HG03439 (cell line): ENCODE data around the gene MEF2C.
"Not testable (repeated sequence)": the region's sequence is repeated elsewhere in the genome, so short reads cannot be mapped to it uniquely, and the experiment has no call there.

ENCODE experiments used
- ATAC-seq: cut with Tn5 transposase; IDR thresholded peaks from one replicate; pipeline ENCODE4 v1.9.1; 2021; ENCODE audit warnings: mild to moderate bottlenecking, moderate library complexity; ENCODE audit not compliant: unreplicated experiment

Gene MEF2C

DNA sequence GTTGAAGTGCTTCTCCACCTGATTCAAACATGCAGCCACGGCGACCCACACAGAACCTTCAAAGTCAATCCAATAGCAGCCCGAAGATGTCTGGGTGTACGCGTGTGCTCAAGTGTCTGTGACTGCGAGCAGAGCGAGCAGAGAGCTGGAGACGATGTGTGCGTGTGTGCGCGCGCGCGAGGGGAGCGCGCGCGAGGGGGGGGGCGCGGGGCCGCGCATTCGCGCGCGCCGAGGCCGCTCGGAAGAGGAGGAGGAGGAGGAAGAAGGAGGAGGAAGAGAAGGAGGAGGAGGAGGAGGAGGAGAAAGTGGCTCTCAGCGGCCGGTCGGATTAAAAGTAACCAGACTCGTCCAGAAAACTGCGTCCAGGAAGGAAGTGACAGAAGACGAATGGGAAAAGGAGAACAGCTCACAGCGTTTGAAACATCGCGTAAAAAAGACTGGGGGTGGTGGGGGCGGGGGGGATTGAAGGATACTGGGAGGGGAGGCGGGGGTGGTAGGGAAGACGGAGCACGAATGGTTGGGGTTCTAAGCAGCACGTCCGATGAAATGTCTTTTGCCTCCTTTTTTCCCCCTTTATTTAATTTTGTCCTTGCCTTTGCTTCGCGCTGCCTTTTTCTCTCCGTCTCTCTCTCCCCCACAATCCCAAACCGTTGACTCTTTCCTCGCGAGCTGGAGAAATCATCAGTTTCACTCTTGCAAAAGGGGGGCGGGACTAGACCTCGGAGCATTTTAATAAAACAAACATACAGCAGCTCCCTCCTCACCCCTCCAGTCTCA, at the start of gene MEF2C:
Gene MEF2C, minus strand, starts transcription at position 126 of the 777 bp plus-strand sequence. CDS start 59,396 bp downstream, outside the sequence.
- no peak for ATAC-seq

DNA sequence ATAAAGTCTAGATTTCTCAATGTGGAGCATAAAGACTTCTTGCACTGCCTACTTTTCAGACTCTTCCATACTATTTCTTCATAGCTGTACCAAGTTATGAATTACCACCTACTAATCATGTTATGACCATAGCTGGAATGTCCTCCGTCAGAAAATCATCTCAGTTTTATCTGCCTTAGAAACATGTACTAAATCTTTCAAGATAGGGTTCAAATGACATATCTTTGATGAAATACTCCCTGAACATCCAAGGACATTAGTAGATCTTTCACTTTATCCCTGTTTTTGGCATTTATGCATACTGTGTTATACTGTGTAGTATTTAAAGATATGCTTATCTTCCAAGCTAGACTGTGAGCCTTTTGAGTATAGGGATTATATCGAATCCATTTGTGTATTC, 49.6 kb upstream of the MEF2C start:
- ATAC-seq = no peak

DNA sequence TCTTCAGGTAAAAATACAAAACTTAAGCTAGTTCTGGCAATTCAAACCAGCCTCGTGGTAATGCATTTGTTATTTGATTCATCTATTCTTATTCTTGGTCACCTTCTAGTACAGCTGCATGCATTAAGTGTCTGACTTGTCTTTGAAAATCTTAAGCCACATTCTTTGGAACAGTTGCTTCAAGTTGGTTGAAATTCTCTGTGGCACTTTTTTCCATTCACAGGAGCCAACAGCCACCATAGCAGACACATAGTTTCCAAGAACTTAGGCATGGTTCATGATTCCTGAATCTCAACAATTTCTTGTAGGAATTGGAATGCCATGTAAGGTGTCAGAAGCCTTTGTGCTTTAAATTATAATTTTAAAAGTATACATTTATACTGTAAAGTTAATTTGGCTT, 47.4 kb upstream of the MEF2C start:
- no peak for ATAC-seq

DNA sequence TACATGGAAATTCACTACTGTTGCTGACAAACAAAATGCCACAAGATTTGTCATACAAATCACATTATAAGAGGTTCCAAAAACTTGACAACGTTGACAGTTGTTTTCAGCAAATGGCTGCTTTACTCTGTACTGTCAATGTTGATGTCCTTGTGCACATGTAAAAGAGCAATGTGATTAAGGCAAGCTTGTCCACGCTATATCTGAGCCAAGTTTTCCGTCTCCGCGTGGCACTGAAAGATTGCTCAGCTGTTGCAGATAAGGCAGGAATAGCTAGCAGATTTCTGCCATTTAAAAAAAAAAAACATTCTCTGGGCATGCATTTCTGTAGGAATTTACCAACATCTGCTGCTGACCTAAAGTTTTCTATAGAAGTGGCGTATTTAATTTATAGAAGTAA, 46.4 kb upstream of the MEF2C start:
- no peak for ATAC-seq

DNA sequence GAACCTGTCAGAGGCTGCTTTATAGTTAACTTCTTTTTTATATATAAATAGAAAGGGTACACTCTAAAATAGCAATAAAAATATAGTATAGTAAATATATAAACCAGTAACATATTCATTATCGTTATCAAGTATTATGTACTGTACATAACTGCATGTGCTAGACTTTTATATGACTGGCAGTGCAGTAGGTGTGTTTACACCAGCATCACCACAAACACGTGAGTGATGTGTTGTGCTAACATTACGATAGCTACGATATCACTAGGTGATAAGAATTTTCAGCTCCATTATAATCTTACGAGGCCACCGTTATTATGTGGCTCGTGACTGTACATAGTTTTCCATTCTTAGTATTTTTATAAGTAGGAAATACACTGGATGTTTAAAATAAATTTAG, 43.8 kb upstream of the MEF2C start:
- ATAC-seq = no peak

DNA sequence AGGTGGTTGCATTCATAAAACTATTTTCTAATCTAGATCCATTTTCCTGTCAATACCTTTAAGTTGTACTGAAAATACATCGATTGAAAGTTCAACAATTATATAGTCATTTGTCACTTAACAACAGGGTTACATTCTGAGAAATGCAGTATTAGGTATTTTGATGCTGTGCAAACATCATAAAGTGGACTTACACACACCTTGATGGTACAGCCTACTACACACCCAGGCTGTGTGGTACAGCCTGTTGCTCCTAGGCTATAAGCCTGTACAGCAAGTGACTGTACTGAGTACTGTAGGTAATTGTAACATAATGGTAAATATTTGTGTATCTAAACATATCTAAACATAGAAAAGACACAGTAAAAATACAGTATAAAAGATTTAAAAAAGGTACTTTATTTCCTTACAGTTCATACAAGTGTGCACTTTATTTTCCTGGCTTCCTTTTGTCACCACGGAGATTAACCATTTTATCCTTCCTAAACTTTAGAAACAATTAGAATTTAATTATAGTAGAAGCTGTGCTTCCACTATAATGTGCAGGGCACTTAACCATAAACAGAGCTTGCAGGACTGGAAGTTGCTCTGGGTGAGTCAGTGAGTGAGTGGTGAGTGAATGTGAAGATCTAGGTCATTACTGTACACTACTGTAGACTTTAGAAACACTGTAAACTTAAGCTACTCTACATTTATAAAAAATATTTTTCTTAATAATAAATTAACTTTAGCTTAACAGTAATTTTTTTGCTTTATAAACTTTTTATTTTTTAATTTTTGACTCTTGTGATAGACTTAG, 42.9 kb upstream of the MEF2C start:
- ATAC-seq = no peak

DNA sequence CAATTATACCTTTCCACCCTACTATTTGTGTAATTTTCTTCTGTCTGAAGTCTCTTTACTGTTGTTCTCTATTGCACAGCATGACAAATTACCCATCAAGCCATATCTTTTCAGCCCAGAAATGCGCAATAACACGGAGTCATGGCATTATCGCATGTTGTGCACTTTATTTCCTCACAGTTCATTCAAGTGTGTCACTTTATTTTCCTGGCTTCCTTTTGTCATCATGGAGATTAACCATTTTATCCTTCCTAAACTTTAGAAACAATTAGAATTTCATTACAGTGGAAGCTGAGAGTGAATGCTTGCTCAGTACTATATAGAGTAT, 41.3 kb upstream of the MEF2C start:
- no peak for ATAC-seq

DNA sequence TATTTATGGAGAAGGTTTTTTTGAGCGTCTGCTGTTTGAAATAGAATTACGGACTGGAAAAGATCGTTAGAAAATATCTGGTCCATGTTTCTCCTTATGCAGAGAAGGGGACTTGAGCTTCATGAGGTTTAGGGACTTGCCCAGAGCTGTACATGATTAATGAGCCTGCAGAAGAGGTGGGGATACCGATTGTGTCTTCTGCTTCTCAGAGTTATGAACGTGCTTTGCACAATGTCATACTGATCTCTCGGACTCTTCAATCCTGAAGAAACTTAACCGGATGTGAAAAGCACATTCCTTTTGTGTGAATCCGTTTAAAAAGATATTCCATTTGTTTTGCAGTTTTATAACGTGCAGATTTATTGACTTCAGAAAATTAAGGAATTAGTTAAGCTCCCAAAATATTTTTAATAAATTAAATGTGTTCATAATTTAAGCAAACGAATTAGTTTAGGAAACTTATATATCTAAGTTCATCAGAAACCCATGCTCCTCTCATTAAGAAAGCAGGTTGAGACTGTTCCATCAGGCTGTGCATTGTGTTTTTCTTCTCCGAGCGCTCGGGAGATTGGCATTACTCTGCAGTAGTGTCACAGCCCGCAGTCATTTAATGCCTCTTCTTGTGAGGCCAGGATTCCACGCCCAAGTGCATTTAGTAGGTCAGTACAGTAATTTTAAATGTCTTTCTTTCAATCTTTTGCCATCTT, 40.8 kb upstream of the MEF2C start:
- no peak for ATAC-seq

DNA sequence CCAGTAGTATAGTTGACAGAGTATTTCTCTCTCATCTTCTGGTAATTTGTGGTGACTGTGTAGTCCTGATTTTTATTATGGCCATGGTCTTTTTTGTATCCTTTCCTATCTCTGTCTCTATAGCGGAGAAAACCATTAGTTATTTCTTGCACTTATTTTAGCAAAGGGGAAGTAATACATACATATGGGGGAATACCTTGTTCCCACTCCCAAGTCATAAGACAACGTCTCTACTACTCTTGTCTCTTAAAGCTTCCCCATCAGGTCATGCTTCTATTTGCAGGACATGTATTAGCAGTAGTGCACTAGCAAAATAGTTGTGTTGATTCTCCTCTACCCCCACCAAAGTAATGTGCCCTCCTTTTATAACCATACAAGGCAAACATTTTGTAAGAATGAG, 29.8 kb upstream of the MEF2C start:
- ATAC-seq = not testable (repeated sequence)

DNA sequence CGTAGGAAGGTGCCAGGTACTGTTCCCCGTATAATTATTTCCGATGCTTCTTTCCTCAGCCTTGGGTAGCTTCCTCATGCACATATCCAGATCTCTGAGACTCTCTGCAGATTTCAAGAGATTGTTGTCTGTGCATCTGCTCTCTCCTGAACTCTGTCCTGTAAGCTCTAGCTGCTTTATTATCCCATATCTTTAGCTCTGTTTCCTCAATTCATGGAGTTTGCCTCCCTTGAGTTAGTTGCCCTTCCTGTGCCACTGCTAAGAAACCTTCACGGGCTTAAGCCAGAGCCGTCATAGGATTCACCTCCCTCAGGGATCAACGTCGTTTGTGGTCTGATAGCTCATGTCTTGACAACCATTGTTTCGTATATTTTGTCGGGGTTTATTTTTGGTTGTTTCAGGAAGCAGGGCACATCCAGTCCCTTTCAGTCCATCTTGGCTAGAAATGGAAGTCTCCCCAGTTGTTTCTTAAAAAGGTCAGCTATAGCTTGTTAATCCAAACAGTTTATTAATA, 28.1 kb upstream of the MEF2C start:
- ATAC-seq = not testable (repeated sequence)

DNA sequence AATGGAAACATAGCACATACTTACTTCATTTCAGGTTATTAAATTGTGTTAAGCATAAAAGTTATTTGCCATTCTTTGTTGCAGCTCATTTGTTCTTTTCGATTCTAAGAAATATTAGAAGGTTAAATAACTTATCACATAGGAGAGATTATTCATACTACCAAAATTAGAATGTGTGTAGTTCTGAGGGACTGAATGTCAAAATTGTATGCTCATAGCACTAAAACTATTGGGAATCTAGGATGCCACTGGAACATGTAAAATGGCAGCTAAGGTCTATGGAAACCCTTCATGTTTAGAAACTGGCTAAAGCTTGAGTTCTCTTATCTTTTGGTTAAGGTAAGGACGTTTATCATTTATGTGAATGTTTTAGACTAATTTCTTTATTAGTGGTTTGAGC, 21.5 kb upstream of the MEF2C start:
- ATAC-seq = not testable (repeated sequence)

DNA sequence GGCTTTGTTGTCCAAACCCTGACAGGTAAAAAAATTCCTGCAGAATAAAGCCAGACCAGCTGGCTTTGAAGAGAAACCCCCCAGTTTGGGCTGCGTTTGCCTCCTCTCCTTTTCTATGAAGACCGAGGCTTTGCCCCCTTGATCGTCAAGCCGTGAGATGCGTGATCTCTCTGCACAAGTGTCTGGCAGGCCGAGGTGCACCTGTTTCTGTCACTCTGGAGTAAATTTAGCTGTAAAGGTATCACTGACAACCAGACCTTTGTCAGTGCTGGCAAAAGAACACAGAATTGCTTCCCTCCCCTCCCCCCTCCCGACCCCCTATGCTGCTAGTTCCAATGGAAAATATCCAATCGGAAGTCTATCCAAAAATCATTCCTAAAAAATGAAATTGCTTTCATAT, 21.0 kb upstream of the MEF2C start:
- ATAC-seq = not testable (repeated sequence)

DNA sequence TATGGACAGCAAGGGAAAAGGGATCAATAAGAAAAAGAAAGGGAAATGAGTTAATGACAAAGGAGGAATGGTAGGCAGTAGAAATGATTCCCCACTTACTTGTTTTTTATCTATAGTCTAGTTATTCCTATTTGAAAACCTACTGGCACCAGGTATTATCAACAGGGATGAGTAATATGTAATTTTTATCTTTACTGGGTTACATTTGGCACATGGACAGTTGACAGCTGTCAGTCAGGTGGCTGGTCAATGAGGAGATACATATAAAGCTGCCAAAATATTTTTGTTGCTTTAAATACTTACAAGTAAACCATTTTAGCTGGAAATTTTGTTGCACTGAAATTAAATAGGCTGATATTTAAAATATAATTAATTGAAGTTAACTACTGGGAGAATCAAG, 18.1 kb upstream of the MEF2C start:
- not testable (repeated sequence) for ATAC-seq

DNA sequence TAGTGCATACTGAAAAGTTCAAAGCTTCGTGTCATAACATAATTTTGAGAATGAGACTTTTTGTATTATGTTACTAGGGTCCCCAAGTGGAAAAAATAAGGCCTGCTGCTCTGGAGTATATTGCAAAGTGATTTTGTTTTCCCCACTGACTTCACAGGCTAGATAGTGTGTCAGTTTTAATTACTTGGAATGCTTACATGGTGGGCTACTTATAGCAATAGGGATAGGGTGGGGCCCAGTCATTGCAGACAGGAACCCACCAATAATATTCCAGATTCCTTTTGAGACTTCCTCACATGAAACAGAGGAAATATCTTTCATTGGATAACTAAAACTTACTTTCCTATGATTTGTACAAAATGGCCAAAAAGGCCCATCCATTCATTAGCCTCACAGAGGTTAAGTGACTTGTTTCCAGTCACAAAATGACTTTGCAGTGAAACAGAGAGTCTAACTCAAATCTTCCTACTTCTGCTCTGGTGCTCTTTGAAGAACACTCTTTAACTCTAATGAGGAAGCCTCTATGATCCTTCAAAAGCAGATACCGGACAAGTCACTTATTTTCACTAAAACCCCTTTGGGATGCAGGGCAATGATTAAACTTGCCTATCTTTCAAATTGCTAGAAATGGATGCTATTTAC, 16.2 kb upstream of the MEF2C start:
- no peak for ATAC-seq

DNA sequence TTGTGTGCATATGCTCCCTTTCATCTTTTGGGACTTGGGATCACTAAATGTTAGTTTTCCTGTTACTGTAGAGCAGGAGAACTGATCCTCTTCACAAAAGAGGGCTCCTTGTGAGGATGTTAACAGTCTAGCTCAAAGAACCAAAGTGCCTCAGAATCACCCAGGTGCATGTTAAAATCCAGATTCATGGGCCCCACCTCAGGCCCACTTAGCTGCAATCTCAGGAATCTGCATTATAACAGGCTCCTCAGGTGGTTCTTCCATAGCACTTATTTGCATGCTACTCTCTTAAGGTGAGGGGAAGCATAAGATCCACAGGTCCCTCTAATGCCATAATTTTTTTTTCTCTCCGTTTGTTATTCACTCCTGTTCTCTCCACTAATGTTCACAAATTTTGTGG, 14.8 kb upstream of the MEF2C start:
- ATAC-seq = no peak

DNA sequence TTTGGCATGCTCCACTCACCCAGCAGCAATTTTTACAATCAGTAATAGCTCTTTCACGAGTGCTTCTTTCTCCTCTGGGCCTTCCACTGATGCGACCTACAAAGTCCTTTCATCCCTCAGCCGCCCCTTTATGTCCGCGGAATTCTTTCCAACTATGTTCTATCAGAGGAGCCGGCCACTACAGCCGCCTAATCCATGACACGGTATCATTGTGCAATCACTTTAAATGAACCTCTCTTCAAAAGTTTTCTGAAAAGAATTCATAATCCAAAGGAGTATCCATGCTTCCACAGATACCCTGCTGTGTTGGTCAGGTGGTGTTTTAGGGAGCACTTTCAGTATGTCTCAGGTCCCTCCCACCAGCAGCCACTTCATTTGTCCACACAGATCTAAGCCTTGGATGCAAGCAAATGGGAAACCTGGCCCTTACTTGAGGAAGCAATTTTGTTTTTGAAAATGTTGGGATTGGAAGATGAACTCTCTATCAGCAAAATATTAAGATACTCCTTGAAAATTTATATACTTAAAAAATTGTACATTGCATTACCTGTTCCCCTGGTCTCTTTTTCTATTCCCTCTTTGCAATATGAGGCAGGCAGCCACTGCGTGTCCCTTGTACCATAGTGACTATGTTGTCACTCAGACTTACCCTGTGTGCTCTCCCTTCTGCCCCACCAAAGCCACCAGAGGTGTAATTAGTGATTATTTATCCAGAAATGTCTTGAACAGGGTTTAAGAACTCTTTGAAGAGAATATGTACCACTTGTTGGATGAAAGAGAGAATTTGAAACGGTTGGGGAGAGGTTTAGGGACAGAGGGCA, 12.9 kb upstream of the MEF2C start:
- no peak for ATAC-seq

DNA sequence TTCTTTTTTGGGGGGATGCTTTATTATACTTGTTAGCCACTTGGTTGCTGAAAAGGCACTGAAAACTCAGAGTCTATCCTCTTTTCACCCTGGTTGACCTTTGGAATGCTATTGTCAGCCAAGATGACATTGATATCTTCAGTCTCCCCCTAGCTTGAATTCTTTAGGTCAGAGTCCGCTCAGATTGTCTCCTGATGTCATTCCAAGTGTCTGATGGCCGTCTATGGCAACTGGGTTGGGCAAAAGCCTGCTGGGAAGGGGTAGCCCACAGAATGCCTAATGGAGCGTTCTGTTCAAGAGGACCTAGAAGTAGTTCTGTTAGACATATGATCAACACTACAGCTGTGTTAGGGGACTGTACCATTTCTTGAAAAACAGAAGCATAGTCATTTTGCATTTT, 9.7 kb upstream of the MEF2C start:
- ATAC-seq = no peak

DNA sequence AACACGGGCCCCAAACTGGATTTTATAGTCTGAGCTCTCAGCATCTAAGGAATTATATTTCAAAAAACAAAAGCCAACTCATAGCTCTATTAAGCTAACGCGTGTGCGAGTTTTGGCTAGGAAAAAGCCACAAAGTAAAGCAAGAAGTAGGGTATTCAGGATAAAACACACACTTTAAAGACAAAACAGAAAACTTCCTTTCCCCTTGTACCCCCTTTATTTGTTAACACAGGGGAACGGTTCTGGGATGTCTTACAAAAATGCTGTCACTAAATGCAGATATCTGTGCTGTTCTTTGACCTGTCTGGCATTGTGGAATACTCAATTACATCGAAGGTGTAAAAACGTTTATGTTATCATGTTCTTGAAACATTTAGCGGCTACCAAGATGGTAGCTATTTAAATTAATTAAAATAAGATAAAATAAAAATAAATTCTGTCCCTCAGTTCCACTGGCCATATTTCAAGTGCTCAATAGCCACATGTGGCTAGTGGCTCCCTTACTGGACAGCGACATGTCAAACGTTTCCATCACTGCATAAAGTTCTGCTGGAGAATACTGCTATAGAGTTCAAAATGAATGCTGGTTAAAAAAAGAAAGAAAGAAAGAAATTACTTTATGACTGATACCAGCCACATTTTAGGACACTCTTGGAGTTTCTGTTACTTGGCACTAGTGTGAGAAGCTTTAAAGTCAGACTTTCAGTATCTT, 7.2 kb upstream of the MEF2C start:
- no peak for ATAC-seq

DNA sequence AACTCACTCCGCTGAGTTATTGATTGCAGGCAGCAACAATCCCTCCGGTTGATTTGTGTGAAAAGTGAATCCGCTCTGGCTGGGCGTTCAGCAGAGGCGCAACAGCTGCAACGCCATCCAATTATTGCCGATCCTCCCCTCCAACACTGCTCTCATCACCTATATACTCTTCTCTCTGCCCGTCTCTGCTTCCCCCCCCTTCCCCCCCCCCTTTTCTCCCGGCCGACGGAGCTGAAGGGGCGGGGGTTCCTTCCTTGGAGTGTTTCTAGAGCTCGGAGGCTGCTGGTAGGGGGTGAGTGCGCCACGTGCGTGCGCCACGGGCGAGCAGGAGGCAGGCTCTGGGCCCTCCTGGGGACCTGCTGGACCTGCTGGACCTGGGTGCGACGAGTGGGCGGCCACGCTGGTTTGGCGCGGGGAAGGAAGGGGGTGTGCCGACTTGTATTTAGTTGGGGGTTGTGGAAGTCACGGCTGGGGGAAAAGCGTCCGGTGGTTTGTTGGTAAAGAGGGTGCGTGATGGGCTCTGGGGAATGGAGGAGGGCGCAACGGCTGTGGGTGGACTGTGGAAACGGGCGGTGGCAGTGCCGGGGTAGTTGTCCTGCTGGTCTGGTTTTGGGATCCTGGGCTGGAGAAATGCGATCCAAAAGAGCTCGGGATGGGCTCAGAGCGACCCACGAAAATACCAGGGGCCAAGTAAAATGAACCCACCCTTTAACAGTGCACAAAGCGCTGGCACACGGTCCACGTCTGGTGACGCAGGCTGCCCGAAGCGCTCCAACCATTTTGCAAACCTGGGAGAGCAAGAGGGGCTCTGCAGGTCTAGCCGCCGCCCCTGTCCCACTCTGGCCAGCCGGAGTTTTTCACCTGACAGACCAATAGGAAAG, 6.4 kb upstream of the MEF2C start:
- ATAC-seq = no peak
